ENCODE data around the gene IFFO2. TPM values are rescaled to one million over a fixed set of nuclear protein-coding genes. Genes with fewer than 3 reads are reported as not detected.
A peak's percentile ranks its signal among the peaks of the same experiment; 100 is the strongest.

The IFFO2 gene
- total RNA-seq (10 to 100 TPM; 21.5 to 34.7 TPM), polyA plus RNA-seq (1 to 10 TPM; 3.9 to 5.4 TPM)
- long read RNA-seq, donor 1, partial matches to known transcripts: 0 of 11 reads
- long read RNA-seq, donor 1, other reads (novel, unspliced or antisense): 11 of 11 reads
- long read RNA-seq, donor 2, partial matches to known transcripts: 0 of 10 reads
- long read RNA-seq, donor 2, other reads (novel, unspliced or antisense): 10 of 10 reads

- H3K27ac ChIP-seq (ENCODE audit: low read depth in 1 of 2, low read length in 2 of 2): peak within 1 kb of the TSS; percentile 15 to 58
- intact Hi-C loops (cut with DNase I): loop anchor here (1.0 to 5.0 kb wide), 3 partner anchors 44 to 56 kb away; no protein-coding TSS in a partner anchor
- WGBS, 2 donors: 1% methylated on average over 67 to 119 of the region's 119 CpGs
Observed at GRCh38 chr1:18956193-18957135, at the start of gene IFFO2. Gene IFFO2, minus strand, starts transcription at chr1:18956676. Its CDS starts 344 bp downstream, at chr1:18956332.

DNA sequence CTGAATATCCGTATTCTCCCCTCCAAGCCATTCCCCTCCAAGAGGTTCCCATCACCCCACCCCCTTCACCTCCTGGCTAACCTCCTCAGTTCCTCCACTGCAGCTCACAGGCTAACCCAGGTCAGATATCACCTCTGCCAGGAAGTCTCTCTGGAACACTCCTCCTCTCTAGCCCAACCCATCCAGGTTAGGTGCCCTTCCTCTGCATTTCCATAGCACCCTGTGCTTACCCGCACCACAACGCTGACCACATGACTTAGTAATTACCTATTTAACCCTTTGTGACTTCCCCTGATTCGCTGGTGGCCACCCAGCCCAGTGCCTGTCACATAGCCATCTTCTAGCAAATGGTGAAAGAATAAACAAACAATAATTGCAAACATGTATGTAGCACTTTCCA, 49.5 kb upstream of the IFFO2 start:
- ATAC-seq (ENCODE audit: low FRiP score): no peak
- no peaks in the 10 kb centered on the region for H3K27me3 ChIP-seq (ENCODE audit: control insufficient read depth in 1 of 2, insufficient read depth in 2 of 2, low read length in 1 of 2)
- intact Hi-C loops (cut with DNase I): no loop called here

More at GRCh38 chr1:18956193-18957135, at the start of gene IFFO2:
- peak within 1 kb of the TSS; percentile 98 for H3K4me3 ChIP-seq (ENCODE audit: low read length in 2 of 2)
- DNase-seq (peak; percentile 99 to 100), ATAC-seq (ENCODE audit: low FRiP score) (peak; percentile 97)
- no peaks in the 10 kb centered on the region for H3K27me3 ChIP-seq (ENCODE audit: control insufficient read depth in 1 of 2, insufficient read depth in 2 of 2, low read length in 1 of 2)
- H3K9me3 ChIP-seq (ENCODE audit: control insufficient read depth, low read length): no peaks in the 10 kb centered on the region
- H3K4me1 ChIP-seq (ENCODE audit: control insufficient read depth in 1 of 2, insufficient read depth in 2 of 2, low read length in 2 of 2): no peaks in the 10 kb centered on the region
- no peaks in the 10 kb centered on the region for H3K36me3 ChIP-seq (ENCODE audit: control insufficient read depth in 1 of 2, insufficient read depth in 2 of 2, low read length in 1 of 2)

GRCh38 chr1:19003371-19004290, 47.2 kb upstream of the IFFO2 start:
- Histone ChIP-seq H3K4me1 (ENCODE audit: control insufficient read depth in 1 of 2, insufficient read depth in 2 of 2, low read length in 2 of 2) (peaks cover 0 to 3% of the 10 kb centered on the region in 2 donors), H3K27ac (ENCODE audit: low read depth in 1 of 2, low read length in 2 of 2) (no peak overlapping the region), H3K27me3 (ENCODE audit: control insufficient read depth in 1 of 2, insufficient read depth in 2 of 2, low read length in 1 of 2) (no peaks in the 10 kb centered on the region), H3K4me3 (ENCODE audit: low read length in 2 of 2) (no peak overlapping the region), H3K36me3 (ENCODE audit: control insufficient read depth in 1 of 2, insufficient read depth in 2 of 2, low read length in 1 of 2) (no peaks in the 10 kb centered on the region), H3K9me3 (ENCODE audit: control insufficient read depth, low read length) (no peaks in the 10 kb centered on the region)
- WGBS, 2 donors: 85 to 92% methylated on average over 11 of the region's 11 CpGs
- no peak for DNase-seq
- intact Hi-C loops (cut with DNase I): no loop called here
- ATAC-seq (ENCODE audit: low FRiP score): no peak

More for the DNA sequence above, 49.5 kb upstream of the IFFO2 start:
- H3K4me1 ChIP-seq (ENCODE audit: control insufficient read depth in 1 of 2, insufficient read depth in 2 of 2, low read length in 2 of 2): peaks cover 2 to 4% of the 10 kb centered on the region in 2 donors
- 52 to 57% methylated on average over 4 of the region's 4 CpGs for WGBS, 2 donors
- no peaks in the 10 kb centered on the region for H3K36me3 ChIP-seq (ENCODE audit: control insufficient read depth in 1 of 2, insufficient read depth in 2 of 2, low read length in 1 of 2)
- H3K27ac ChIP-seq (ENCODE audit: low read depth in 1 of 2, low read length in 2 of 2): no peak overlapping the region
- no peak overlapping the region for H3K4me3 ChIP-seq (ENCODE audit: low read length in 2 of 2)
- H3K9me3 ChIP-seq (ENCODE audit: control insufficient read depth, low read length): no peaks in the 10 kb centered on the region
- no peak for DNase-seq

DNA sequence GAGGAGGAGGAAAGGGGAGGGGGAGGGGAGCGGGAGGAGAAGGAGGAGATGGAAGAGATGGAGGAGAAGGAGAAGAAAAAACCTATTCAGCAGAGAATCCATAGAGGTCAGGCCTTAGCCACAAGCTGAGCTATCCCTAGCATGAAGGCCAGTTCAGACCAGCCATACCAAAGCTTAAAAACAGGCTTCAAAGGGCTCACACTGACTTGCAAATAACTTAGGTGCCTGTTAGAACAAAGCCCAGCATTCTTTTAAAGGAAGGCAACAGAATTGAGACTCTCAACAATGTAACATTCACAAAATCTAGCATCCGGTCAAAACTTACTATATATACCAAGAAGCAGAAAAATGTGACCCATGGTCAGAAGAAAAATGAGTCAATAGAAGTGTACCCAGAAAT, 43.6 kb upstream of the IFFO2 start:
- Histone ChIP-seq H3K27me3 (ENCODE audit: control insufficient read depth in 1 of 2, insufficient read depth in 2 of 2, low read length in 1 of 2) (no peaks in the 10 kb centered on the region), H3K9me3 (ENCODE audit: control insufficient read depth, low read length) (no peaks in the 10 kb centered on the region), H3K4me3 (ENCODE audit: low read length in 2 of 2) (no peak overlapping the region), H3K27ac (ENCODE audit: low read depth in 1 of 2, low read length in 2 of 2) (peak overlapping the region in 1 of 2 donors; percentile 87), H3K4me1 (ENCODE audit: control insufficient read depth in 1 of 2, insufficient read depth in 2 of 2, low read length in 2 of 2) (peaks cover 4 to 7% of the 10 kb centered on the region in 2 donors), H3K36me3 (ENCODE audit: control insufficient read depth in 1 of 2, insufficient read depth in 2 of 2, low read length in 1 of 2) (no peaks in the 10 kb centered on the region)
- DNase-seq: no peak
- intact Hi-C loops (cut with DNase I): no loop called here
- ATAC-seq (ENCODE audit: low FRiP score): no peak
- WGBS, 2 donors: 38 to 41% methylated on average over 2 of the region's 2 CpGs

- DNase-seq: no peak
Observed at GRCh38 chr1:18999359-18999758, 42.9 kb upstream of the IFFO2 start.

DNA sequence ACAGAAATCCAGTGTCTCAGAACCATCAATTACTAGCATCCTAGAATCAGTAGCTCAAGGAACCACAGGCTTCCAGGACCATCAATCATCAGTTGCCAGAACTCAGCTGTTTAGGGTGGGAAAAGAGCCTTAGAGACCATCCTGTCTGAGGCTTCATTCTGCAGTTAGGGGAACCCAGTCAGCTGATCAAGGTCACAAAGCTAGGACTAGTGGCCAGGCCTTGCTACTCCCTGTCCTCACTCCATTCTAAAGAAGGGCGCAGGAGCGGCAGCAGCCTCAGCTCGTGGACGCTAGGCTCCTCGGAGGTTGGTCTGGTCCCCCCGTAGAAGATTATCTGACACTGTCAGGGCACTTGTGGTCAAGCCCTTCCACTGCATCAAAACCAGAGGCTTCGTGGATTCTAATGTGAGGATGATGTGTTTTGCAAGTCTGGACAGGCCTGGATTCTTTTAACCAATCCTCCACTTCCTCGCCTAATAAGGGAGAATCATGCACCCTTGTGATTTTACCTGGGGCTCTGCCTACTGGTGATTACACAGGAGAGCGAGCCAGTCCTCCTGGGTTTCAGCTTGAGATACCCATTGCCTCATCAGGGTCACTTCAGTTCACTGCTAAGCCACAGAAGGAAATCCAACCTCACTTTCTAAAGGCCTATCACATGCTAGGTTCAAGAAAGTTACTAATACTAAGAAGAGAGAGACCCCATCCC, 41.7 kb upstream of the IFFO2 start:
- ATAC-seq (ENCODE audit: low FRiP score): no peak
- intact Hi-C loops (cut with DNase I): loop anchor here (5.0 to 10.0 kb wide), 2 partner anchors 36 to 77 kb away; no protein-coding TSS in a partner anchor
- Histone ChIP-seq H3K36me3 (ENCODE audit: control insufficient read depth in 1 of 2, insufficient read depth in 2 of 2, low read length in 1 of 2) (no peaks in the 10 kb centered on the region), H3K27ac (ENCODE audit: low read depth in 1 of 2, low read length in 2 of 2) (peak overlapping the region; percentile 61 to 83), H3K4me3 (ENCODE audit: low read length in 2 of 2) (no peak overlapping the region), H3K27me3 (ENCODE audit: control insufficient read depth in 1 of 2, insufficient read depth in 2 of 2, low read length in 1 of 2) (no peaks in the 10 kb centered on the region), H3K9me3 (ENCODE audit: control insufficient read depth, low read length) (no peaks in the 10 kb centered on the region), H3K4me1 (ENCODE audit: control insufficient read depth in 1 of 2, insufficient read depth in 2 of 2, low read length in 2 of 2) (peaks cover 4 to 7% of the 10 kb centered on the region in 2 donors)
- no peak for DNase-seq
- 77 to 82% methylated on average over 9 of the region's 9 CpGs for WGBS, 2 donors

More at GRCh38 chr1:18999359-18999758, 42.9 kb upstream of the IFFO2 start:
- Histone ChIP-seq H3K36me3 (ENCODE audit: control insufficient read depth in 1 of 2, insufficient read depth in 2 of 2, low read length in 1 of 2) (no peaks in the 10 kb centered on the region), H3K4me3 (ENCODE audit: low read length in 2 of 2) (no peak overlapping the region), H3K9me3 (ENCODE audit: control insufficient read depth, low read length) (no peaks in the 10 kb centered on the region), H3K27me3 (ENCODE audit: control insufficient read depth in 1 of 2, insufficient read depth in 2 of 2, low read length in 1 of 2) (no peaks in the 10 kb centered on the region), H3K4me1 (ENCODE audit: control insufficient read depth in 1 of 2, insufficient read depth in 2 of 2, low read length in 2 of 2) (peaks cover 4 to 7% of the 10 kb centered on the region in 2 donors), H3K27ac (ENCODE audit: low read depth in 1 of 2, low read length in 2 of 2) (peak overlapping the region in 1 of 2 donors; percentile 93)
- WGBS, 2 donors: 4 to 8% methylated on average over 2 of the region's 2 CpGs
- ATAC-seq (ENCODE audit: low FRiP score): peak; percentile 70
- intact Hi-C loops (cut with DNase I): loop anchor here (5.0 to 10.0 kb wide), 2 partner anchors 37 to 75 kb away; no protein-coding TSS in a partner anchor

GRCh38 chr1:18997508-18997907, 41.0 kb upstream of the IFFO2 start:
- Histone ChIP-seq H3K4me1 (ENCODE audit: control insufficient read depth in 1 of 2, insufficient read depth in 2 of 2, low read length in 2 of 2) (peaks cover 4 to 7% of the 10 kb centered on the region in 2 donors), H3K27ac (ENCODE audit: low read depth in 1 of 2, low read length in 2 of 2) (peak overlapping the region in 1 of 2 donors; percentile 61), H3K27me3 (ENCODE audit: control insufficient read depth in 1 of 2, insufficient read depth in 2 of 2, low read length in 1 of 2) (no peaks in the 10 kb centered on the region), H3K36me3 (ENCODE audit: control insufficient read depth in 1 of 2, insufficient read depth in 2 of 2, low read length in 1 of 2) (no peaks in the 10 kb centered on the region), H3K4me3 (ENCODE audit: low read length in 2 of 2) (no peak overlapping the region), H3K9me3 (ENCODE audit: control insufficient read depth, low read length) (no peaks in the 10 kb centered on the region)
- 97 to 99% methylated on average over 6 of the region's 6 CpGs for WGBS, 2 donors
- DNase-seq: no peak
- intact Hi-C loops (cut with DNase I): loop anchor here (5.0 to 10.0 kb wide), 2 partner anchors 35 to 77 kb away; no protein-coding TSS in a partner anchor
- no peak for ATAC-seq (ENCODE audit: low FRiP score)
